Measurements from ENCODE around the gene SLC7A10.

DNA sequence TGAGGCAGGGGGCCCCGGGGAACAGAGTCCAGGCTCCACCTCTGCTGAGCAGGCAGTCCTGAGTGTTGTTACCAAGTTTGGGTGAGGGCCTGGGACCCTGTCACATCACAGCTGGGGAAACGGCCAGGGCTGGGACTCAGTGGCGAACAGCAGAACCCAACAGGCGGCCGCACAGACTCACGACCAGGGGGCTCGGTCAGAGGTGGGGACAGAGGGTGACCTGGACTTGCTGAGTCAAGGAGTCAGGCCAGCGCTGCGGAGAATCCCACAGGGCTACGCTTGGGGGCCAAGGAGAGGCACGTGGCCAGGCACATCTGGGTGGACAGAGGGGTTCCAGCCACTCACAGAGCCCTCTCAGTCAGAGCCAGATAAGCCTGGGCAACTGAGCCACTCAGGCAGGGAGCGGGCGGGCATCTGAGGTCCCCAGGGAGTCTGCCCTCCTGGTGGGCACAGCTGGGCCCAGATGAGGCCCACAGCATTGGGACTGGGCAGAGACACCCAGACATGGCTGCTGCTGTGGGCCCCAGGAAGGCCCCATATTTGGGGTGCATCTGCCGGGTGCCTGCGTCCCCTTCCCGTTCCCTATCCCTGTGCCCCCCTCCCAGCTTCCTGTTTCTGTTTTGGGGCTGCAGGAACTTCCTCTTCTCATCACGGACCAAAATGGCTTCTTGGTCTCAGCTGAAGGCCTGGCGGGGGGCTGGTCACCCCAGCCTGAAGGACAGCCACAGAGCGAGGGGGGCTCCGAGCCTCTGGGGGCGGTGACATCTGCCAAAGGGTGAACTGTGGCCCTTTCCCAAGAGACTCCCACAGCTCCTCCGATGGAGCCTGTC is 42.7 kb upstream of the SLC7A10 start:
- TF ChIP-seq, protein P1, sequence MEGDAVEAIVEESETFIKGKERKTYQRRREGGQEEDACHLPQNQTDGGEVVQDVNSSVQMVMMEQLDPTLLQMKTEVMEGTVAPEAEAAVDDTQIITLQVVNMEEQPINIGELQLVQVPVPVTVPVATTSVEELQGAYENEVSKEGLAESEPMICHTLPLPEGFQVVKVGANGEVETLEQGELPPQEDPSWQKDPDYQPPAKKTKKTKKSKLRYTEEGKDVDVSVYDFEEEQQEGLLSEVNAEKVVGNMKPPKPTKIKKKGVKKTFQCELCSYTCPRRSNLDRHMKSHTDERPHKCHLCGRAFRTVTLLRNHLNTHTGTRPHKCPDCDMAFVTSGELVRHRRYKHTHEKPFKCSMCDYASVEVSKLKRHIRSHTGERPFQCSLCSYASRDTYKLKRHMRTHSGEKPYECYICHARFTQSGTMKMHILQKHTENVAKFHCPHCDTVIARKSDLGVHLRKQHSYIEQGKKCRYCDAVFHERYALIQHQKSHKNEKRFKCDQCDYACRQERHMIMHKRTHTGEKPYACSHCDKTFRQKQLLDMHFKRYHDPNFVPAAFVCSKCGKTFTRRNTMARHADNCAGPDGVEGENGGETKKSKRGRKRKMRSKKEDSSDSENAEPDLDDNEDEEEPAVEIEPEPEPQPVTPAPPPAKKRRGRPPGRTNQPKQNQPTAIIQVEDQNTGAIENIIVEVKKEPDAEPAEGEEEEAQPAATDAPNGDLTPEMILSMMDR (IDR thresholded peaks at IDR 0.05), result no peak
- no peak for TF ChIP-seq POLR2A (IDR thresholded peaks at IDR 0.05; ENCODE audit: low read depth)

All from esophagus muscularis mucosa (tissue), 3 donors.